Measurements from ENCODE around the gene CLP1.
"Not testable (repeated sequence)": the region's sequence is repeated elsewhere in the genome, so short reads cannot be mapped to it uniquely, and the experiment has no call there.

CLP1 gene

DNA sequence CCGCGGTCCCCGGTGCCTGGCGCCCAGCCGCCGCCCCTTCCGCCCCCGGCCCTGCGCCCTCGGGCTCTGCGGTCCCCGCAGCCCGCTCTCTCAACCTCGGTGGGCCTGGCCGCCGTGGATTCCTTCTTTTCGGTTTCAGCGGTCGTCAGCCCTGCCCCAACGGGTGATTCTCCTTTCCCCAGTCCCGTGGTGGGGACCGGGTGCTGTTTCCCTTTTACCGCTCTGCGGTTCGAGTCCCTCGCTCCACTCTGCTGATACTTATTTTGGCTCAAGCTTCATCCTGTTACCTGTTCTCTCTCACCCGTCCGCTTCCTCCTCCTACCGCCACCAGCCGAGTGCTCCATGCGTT, 10.8 kb downstream of the CLP1 start:
- DNase-seq = no peak
- Histone ChIP-seq H3K4me3 (ENCODE audit: low read depth, low read length) (peak overlapping the region; percentile 90), H3K36me3 (replicated peaks) (peaks cover 11% of the 10 kb centered on the region), H3K27ac (peak overlapping the region; percentile 100), H3K27me3 (replicated peaks) (no peaks in the 10 kb centered on the region)
- TF ChIP-seq, protein P1, sequence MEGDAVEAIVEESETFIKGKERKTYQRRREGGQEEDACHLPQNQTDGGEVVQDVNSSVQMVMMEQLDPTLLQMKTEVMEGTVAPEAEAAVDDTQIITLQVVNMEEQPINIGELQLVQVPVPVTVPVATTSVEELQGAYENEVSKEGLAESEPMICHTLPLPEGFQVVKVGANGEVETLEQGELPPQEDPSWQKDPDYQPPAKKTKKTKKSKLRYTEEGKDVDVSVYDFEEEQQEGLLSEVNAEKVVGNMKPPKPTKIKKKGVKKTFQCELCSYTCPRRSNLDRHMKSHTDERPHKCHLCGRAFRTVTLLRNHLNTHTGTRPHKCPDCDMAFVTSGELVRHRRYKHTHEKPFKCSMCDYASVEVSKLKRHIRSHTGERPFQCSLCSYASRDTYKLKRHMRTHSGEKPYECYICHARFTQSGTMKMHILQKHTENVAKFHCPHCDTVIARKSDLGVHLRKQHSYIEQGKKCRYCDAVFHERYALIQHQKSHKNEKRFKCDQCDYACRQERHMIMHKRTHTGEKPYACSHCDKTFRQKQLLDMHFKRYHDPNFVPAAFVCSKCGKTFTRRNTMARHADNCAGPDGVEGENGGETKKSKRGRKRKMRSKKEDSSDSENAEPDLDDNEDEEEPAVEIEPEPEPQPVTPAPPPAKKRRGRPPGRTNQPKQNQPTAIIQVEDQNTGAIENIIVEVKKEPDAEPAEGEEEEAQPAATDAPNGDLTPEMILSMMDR (IDR thresholded peaks at IDR 0.05; ENCODE audit: low read depth, low read length, missing control alignments) = no peak
- in situ Hi-C loops (cut with HindIII; ENCODE audit: low pct_ligation_motif_present, low sequenced_read_pairs) = no loop called here

GRCh38 chr11:57674251-57674650, 16.7 kb downstream of the CLP1 start:
- DNase-seq = no peak
- H3K4me3 ChIP-seq (ENCODE audit: low read depth, low read length) = no peak overlapping the region
- H3K36me3 ChIP-seq (replicated peaks) = peaks cover 46% of the 10 kb centered on the region
- no peaks in the 10 kb centered on the region for H3K27me3 ChIP-seq (replicated peaks)
- in situ Hi-C loops (cut with HindIII; ENCODE audit: low pct_ligation_motif_present, low sequenced_read_pairs) = no loop called here
- H3K27ac ChIP-seq = no peak overlapping the region
- TF ChIP-seq, protein P1 (IDR thresholded peaks at IDR 0.05; ENCODE audit: low read depth, low read length, missing control alignments) = no peak

DNA sequence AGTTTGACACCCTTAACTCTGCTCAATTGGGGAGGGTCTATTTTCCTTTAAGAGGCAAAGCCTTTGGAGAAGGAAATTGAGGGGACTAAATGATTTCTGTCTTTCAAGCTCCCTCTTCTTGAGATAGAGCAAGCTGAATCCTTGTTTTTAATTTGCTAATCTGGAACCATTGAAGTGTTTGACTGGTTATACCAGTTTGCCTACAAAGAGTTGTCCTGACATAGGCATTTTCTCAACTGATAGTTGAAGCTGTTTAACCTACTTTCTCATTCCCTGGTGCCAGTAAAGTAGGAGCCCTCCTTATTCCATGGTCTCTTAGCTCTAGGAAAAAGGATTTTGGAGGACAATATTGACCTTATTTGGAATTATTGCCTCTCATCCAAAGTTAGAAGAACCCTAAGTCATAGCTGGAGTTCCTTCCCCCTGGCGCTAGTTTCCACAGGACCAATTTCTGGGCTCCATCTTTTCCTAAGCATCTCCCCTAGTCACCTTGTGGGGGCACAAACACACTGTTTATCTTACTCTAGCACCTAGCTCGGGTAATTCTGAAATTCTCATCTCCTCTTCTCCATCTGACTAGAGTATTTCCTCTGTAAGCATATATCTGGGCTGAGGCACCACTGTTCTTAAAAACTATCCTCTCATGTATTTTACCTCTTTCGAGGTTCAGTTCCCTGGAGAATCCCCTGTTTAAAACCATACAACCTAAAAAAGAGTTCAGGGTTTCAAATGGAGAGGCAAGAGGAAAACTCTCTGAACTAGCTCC, 17.8 kb downstream of the CLP1 start:
- no peak overlapping the region for H3K4me3 ChIP-seq (ENCODE audit: low read depth, low read length)
- in situ Hi-C loops (cut with HindIII; ENCODE audit: low pct_ligation_motif_present, low sequenced_read_pairs) = no loop called here
- TF ChIP-seq, protein P1 (IDR thresholded peaks at IDR 0.05; ENCODE audit: low read depth, low read length, missing control alignments) = no peak
- H3K27me3 ChIP-seq (replicated peaks) = no peaks in the 10 kb centered on the region
- H3K36me3 ChIP-seq (replicated peaks) = peaks cover 46% of the 10 kb centered on the region
- DNase-seq = no peak
- no peak overlapping the region for H3K27ac ChIP-seq

GRCh38 chr11:57679396-57679795, 21.8 kb downstream of the CLP1 start:
- H3K27me3 ChIP-seq (replicated peaks) = no peaks in the 10 kb centered on the region
- H3K27ac ChIP-seq = no peak overlapping the region
- TF ChIP-seq, protein P1 (IDR thresholded peaks at IDR 0.05; ENCODE audit: low read depth, low read length, missing control alignments) = no peak
- no peak overlapping the region for H3K4me3 ChIP-seq (ENCODE audit: low read depth, low read length)
- DNase-seq = no peak
- H3K36me3 ChIP-seq (replicated peaks) = peaks cover 53% of the 10 kb centered on the region
- in situ Hi-C loops (cut with HindIII; ENCODE audit: low pct_ligation_motif_present, low sequenced_read_pairs) = no loop called here

- Histone ChIP-seq H3K36me3 (replicated peaks) (peaks cover 51% of the 10 kb centered on the region), H3K27ac (no peak overlapping the region), H3K4me3 (ENCODE audit: low read depth, low read length) (no peak overlapping the region), H3K27me3 (replicated peaks) (no peaks in the 10 kb centered on the region)
- peak; percentile 6 for DNase-seq
- in situ Hi-C loops (cut with HindIII; ENCODE audit: low pct_ligation_motif_present, low sequenced_read_pairs) = no loop called here
- TF ChIP-seq, protein P1 (IDR thresholded peaks at IDR 0.05; ENCODE audit: low read depth, low read length, missing control alignments) = no peak
Measured at GRCh38 chr11:57680552-57680874, 23.0 kb downstream of the CLP1 start.

GRCh38 chr11:57681168-57681567, 23.6 kb downstream of the CLP1 start:
- TF ChIP-seq, protein P1 (IDR thresholded peaks at IDR 0.05; ENCODE audit: low read depth, low read length, missing control alignments) = no peak
- no peak overlapping the region for H3K27ac ChIP-seq
- no peak for DNase-seq
- H3K27me3 ChIP-seq (replicated peaks) = no peaks in the 10 kb centered on the region
- no peak overlapping the region for H3K4me3 ChIP-seq (ENCODE audit: low read depth, low read length)
- H3K36me3 ChIP-seq (replicated peaks) = peaks cover 51% of the 10 kb centered on the region
- in situ Hi-C loops (cut with HindIII; ENCODE audit: low pct_ligation_motif_present, low sequenced_read_pairs) = no loop called here

GRCh38 chr11:57690474-57690873, 32.9 kb downstream of the CLP1 start:
- DNase-seq; H3K27ac ChIP-seq; in situ Hi-C loops (cut with HindIII; ENCODE audit: low pct_ligation_motif_present, low sequenced_read_pairs); H3K27me3 ChIP-seq (replicated peaks); H3K4me3 ChIP-seq (ENCODE audit: low read depth, low read length): not testable (repeated sequence)
- H3K36me3 ChIP-seq (replicated peaks) = peaks cover 71% of the 10 kb centered on the region
